ENCODE data around the gene PABPC4L. TPM values are rescaled to one million over a fixed set of nuclear protein-coding genes. Genes with fewer than 3 reads are reported as not detected.
"Not testable (repeated sequence)": the region's sequence is repeated elsewhere in the genome, so short reads cannot be mapped to it uniquely, and the experiment has no call there.

The PABPC4L gene
- total and polyA plus RNA-seq, 2 donors (not counting 1 experiment from before 2014, with no cell fraction given) = 0.90 to 1.2 TPM

GRCh38 chr4:134215620-134216344 lies 14.2 kb upstream of the PABPC4L start:
- no peak overlapping the region for H3K27ac ChIP-seq (ENCODE audit: insufficient read depth, low read length)
- no peak overlapping the region for H2AFZ ChIP-seq (ENCODE audit: low read length)
- no peak for TF ChIP-seq CTCF (conservative IDR thresholded peaks at IDR 0.05 in 1 of 2, IDR thresholded peaks at IDR 0.05 in 1 of 2; ENCODE audit: low read depth in 1 of 2, low read length in 2 of 2)
- no peak for TF ChIP-seq EZH2 (IDR thresholded peaks at IDR 0.05; ENCODE audit: low read length, missing control alignments)
- H3K9ac ChIP-seq (ENCODE audit: insufficient read depth, low read length) = no peak overlapping the region
- H3K79me2 ChIP-seq (ENCODE audit: control insufficient read depth, insufficient read depth, low read length) = no peaks in the 10 kb centered on the region
- H3K4me3 ChIP-seq (replicated peaks in 1 of 4; ENCODE audit: control extremely low read depth in 1 of 4, insufficient read depth in 1 of 4, low read depth in 3 of 4, low read length in 4 of 4) = no peak overlapping the region
- no peaks in the 10 kb centered on the region for H3K36me3 ChIP-seq (ENCODE audit: control insufficient read depth, insufficient read depth, low read length)
- H3K27me3 ChIP-seq (ENCODE audit: control insufficient read depth, insufficient read depth, low read length) = no peaks in the 10 kb centered on the region
- no peaks in the 10 kb centered on the region for H3K4me1 ChIP-seq (ENCODE audit: control insufficient read depth, extremely low read depth, insufficient read depth, low read length)
- H3K4me2 ChIP-seq (ENCODE audit: extremely low read depth, insufficient read depth, low read length) = no peak overlapping the region
- H4K20me1 ChIP-seq (ENCODE audit: control insufficient read depth, extremely low read depth, insufficient read depth, low read length) = no peaks in the 10 kb centered on the region
- no peaks in the 10 kb centered on the region for H3K9me3 ChIP-seq (ENCODE audit: control insufficient read depth, insufficient read depth, low read depth, low read length)
- peak in 1 of 2 donors; percentile 63 for DNase-seq (ENCODE audit: low read depth in 2 of 2)

GRCh38 chr4:134207955-134208354 lies 6.4 kb upstream of the PABPC4L start:
- H4K20me1 ChIP-seq (ENCODE audit: control insufficient read depth, extremely low read depth, insufficient read depth, low read length); H3K4me2 ChIP-seq (ENCODE audit: extremely low read depth, insufficient read depth, low read length); H3K79me2 ChIP-seq (ENCODE audit: control insufficient read depth, insufficient read depth, low read length); H3K4me1 ChIP-seq (ENCODE audit: control insufficient read depth, extremely low read depth, insufficient read depth, low read length); H3K4me3 ChIP-seq (replicated peaks in 1 of 4; ENCODE audit: control extremely low read depth in 1 of 4, insufficient read depth in 1 of 4, low read depth in 3 of 4, low read length in 4 of 4); H3K36me3 ChIP-seq (ENCODE audit: control insufficient read depth, insufficient read depth, low read length); H3K9me3 ChIP-seq (ENCODE audit: control insufficient read depth, insufficient read depth, low read depth, low read length); H3K9ac ChIP-seq (ENCODE audit: insufficient read depth, low read length); H3K27me3 ChIP-seq (ENCODE audit: control insufficient read depth, insufficient read depth, low read length); H3K27ac ChIP-seq (ENCODE audit: insufficient read depth, low read length); H2AFZ ChIP-seq (ENCODE audit: low read length); DNase-seq (ENCODE audit: low read depth in 2 of 2): not testable (repeated sequence)

- no peaks in the 10 kb centered on the region for H3K9me3 ChIP-seq (ENCODE audit: control insufficient read depth, insufficient read depth, low read depth, low read length)
- peak overlapping the region; percentile 31 for H2AFZ ChIP-seq (ENCODE audit: low read length)
- TF ChIP-seq EZH2 (IDR thresholded peaks at IDR 0.05; ENCODE audit: low read length, missing control alignments) (no peak), CTCF (conservative IDR thresholded peaks at IDR 0.05 in 1 of 2, IDR thresholded peaks at IDR 0.05 in 1 of 2; ENCODE audit: low read depth in 1 of 2, low read length in 2 of 2) (no peak)
- peak overlapping the region; percentile 37 for H3K4me2 ChIP-seq (ENCODE audit: extremely low read depth, insufficient read depth, low read length)
- no peaks in the 10 kb centered on the region for H3K4me1 ChIP-seq (ENCODE audit: control insufficient read depth, extremely low read depth, insufficient read depth, low read length)
- no peaks in the 10 kb centered on the region for H4K20me1 ChIP-seq (ENCODE audit: control insufficient read depth, extremely low read depth, insufficient read depth, low read length)
- H3K36me3 ChIP-seq (ENCODE audit: control insufficient read depth, insufficient read depth, low read length) = no peaks in the 10 kb centered on the region
- no peaks in the 10 kb centered on the region for H3K27me3 ChIP-seq (ENCODE audit: control insufficient read depth, insufficient read depth, low read length)
- peak; percentile 12 to 47 for DNase-seq (ENCODE audit: low read depth in 2 of 2)
- no peak overlapping the region for H3K9ac ChIP-seq (ENCODE audit: insufficient read depth, low read length)
- H3K27ac ChIP-seq (ENCODE audit: insufficient read depth, low read length) = no peak overlapping the region
- no peaks in the 10 kb centered on the region for H3K79me2 ChIP-seq (ENCODE audit: control insufficient read depth, insufficient read depth, low read length)
- H3K4me3 ChIP-seq (replicated peaks in 1 of 4; ENCODE audit: control extremely low read depth in 1 of 4, insufficient read depth in 1 of 4, low read depth in 3 of 4, low read length in 4 of 4) = peak overlapping the region in 2 of 4 experiments; percentile 42 to 62
Observed at GRCh38 chr4:134202166-134202956, 772 bp upstream of the PABPC4L start.
